ENCODE results near the gene CHD9.

DNA sequence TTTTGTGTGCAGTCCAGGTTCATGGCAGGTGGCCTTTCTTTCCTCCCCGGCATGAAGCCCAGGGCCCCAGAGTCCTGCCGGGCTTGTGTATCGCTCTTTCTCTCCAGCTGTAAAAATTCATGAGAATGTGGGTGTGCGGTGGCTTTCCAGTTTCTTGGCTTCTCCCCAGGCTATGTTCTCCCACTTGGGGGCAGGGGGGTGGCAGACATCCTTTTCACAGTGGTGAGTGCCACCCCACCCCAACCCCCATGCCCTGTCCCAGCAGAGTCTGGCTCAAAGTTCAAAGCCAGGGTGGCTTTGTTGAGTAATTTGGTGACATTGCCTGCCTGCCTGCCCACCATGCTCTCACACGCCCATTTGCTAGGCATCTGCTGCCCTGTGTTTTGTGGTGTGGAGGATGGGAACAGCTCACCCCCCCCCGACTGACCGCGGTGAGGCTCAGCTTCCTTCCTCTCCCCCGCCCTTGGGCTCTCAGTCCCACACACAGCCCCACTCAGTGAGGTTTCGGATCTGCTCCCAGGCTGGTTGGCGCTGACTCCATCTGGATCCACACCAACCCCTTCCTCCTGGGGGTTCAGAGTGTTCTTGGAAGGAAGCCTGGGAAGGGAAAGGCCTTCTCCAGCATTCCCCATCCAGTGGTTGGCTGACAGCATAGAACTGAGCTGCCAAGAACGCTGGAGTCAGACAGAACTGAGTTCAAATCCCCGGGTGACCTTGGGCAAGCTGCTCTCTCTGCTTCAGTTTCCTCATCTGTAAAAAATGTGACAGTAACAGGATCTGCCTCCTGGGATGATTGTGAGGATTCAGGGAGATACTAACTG lies 36.0 kb downstream of the CHD9 start:
- TF ChIP-seq CTCF (IDR thresholded peaks at IDR 0.05): no peak
- TF ChIP-seq POLR2A (IDR thresholded peaks at IDR 0.05; ENCODE audit: low read depth): no peak
- peak; percentile 92 to 95 for TF ChIP-seq POLR2AphosphoS5 (IDR thresholded peaks at IDR 0.05)
- TF ChIP-seq EP300 (IDR thresholded peaks at IDR 0.05): peak; percentile 50
